GM13976 (cell line): ENCODE results near the gene LGR6.

ENCODE experiments used
- DNase-seq: peaks from one replicate; pipeline ENCODE4 v3.0.0; 2012; ENCODE audit warnings: low spot score
- in situ Hi-C: fragments of 300-500 bp; cut with MboI; formaldehyde crosslinking; loops from one replicate; pipeline ENCODE4 v1.12.0; 2022; ENCODE audit warnings: low sequenced_read_pairs, mixed read lengths, inconsistent platforms; ENCODE audit not compliant: unreplicated experiment
- TF ChIP-seq, protein P1 (sequence below): IDR thresholded peaks from 2 replicates; pipeline ENCODE4 v1.5.1; 2012; ENCODE audit warnings: borderline replicate concordance, mild to moderate bottlenecking; ENCODE audit not compliant: insufficient read depth; ENCODE audit errors: extremely low read depth, missing control alignments, control extremely low read depth

The LGR6 gene

GRCh38 chr1:202228484-202229122 is 35.0 kb downstream of the LGR6 start:
- no peak for DNase-seq
- TF ChIP-seq, protein P1, sequence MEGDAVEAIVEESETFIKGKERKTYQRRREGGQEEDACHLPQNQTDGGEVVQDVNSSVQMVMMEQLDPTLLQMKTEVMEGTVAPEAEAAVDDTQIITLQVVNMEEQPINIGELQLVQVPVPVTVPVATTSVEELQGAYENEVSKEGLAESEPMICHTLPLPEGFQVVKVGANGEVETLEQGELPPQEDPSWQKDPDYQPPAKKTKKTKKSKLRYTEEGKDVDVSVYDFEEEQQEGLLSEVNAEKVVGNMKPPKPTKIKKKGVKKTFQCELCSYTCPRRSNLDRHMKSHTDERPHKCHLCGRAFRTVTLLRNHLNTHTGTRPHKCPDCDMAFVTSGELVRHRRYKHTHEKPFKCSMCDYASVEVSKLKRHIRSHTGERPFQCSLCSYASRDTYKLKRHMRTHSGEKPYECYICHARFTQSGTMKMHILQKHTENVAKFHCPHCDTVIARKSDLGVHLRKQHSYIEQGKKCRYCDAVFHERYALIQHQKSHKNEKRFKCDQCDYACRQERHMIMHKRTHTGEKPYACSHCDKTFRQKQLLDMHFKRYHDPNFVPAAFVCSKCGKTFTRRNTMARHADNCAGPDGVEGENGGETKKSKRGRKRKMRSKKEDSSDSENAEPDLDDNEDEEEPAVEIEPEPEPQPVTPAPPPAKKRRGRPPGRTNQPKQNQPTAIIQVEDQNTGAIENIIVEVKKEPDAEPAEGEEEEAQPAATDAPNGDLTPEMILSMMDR: no peak
- in situ Hi-C loops: no loop called here

GRCh38 chr1:202229376-202229775 is 35.8 kb downstream of the LGR6 start:
- in situ Hi-C loops: no loop called here
- TF ChIP-seq, protein P1: no peak
- DNase-seq: no peak

DNA sequence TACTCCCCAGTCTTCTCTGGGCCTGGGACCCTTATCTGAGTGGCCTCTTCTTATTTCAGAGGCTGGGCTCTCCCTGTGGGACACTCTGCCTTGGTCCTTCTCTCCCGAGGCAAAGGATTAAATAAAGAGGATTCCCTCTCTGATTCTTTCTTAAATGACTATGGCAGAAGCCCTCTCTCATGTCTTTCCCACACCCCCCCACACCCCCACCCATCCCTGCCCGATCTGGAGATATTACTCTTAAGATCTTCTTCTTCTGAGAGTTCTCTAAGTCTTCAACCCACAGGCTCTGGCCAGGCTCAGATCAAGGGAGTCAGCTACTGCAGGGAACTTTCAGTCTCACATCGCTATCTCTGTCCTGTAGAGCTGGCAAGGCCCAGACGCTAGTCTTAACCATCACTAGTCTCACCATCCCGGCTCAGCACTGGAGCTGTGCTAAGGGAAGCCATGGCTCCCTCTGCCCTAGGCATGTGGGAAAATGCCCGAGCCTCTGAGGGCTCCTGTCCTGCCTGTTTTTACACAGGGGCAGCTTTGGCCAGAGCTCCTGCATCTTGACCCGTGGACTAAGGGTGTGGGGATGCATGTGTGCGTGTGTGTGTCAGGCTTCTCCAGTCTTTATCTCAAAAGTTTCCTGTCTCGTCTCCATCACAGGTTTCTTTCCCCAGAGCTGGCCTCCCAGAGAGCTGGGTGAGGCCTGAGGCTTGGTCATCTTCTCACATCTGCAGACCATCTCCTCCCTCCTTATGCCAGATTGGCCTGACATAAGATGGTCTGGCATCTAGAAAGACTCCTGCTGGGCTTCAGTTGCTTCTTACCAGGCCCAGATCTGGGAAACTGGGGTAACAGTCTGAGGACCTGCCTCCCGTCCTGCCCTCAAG is 36.7 kb downstream of the LGR6 start:
- in situ Hi-C loops: no loop called here
- TF ChIP-seq, protein P1: no peak
- no peak for DNase-seq

DNA sequence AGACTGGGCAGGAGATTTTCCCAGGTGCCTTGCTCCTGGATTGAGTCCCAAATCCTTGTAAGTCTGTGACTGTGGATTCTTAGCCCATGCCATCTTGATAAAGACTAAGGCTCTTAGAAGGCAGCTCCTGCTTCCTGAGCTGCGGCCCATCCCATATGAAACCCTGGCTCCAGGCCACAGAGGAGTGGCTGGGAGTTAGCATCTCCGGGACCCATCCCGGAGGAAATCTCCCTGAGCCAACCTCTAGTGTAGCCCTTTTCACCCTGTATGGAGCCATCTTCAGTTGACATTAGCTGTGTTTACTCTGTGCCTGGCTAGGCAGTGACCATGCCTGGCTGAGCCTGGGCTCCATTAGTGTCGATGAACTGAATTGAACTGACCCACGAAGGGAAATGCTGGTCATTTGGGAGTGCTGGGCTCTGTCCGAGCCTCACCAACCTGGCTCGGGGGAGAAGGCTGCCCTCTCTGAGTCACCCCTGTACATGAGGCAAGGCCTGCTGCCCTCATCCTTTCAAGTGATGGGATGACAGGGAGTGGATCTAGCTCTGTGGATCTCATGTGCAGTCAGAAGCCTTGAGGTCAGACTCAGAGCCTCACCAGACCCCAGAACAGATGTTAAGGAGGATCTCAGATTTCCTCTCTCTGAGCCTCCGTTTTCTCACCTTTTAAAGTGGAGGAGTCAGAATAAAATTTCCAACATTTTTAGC is 37.5 kb downstream of the LGR6 start:
- in situ Hi-C loops: no loop called here
- no peak for DNase-seq

GRCh38 chr1:202233171-202233570 is 39.6 kb downstream of the LGR6 start:
- TF ChIP-seq, protein P1: no peak
- in situ Hi-C loops: no loop called here

More for the DNA sequence above, 37.5 kb downstream of the LGR6 start:
- TF ChIP-seq, protein P1: no peak

GRCh38 chr1:202233804-202234203 is 40.2 kb downstream of the LGR6 start:
- DNase-seq: no peak
- TF ChIP-seq, protein P1: no peak
- in situ Hi-C loops: no loop called here

More at GRCh38 chr1:202233171-202233570, 39.6 kb downstream of the LGR6 start:
- no peak for DNase-seq
